GM12801 (cell line): ENCODE results near the gene RGSL1.

Experiments
- CTCF ChIP-seq: IDR thresholded peaks from one replicate; pipeline ENCODE4 v1.5.1; 2011; ENCODE audit warnings: control low read depth; ENCODE audit not compliant: insufficient read length; ENCODE audit errors: extremely low read depth

The RGSL1 gene

GRCh38 chr1:182608236-182608635 is 158.3 kb downstream of the RGSL1 start:
- TF ChIP-seq CTCF = no peak

GRCh38 chr1:182608845-182609610 is 159.1 kb downstream of the RGSL1 start:
- TF ChIP-seq CTCF = no peak
